Dedifferentiated amniotic fluid mesenchymal stem cell (primary cell): ENCODE results near the gene EREG.

Experiments used
- DNase-seq: peaks from one replicate; pipeline ENCODE4 v3.0.0-alpha.2; 2016; ENCODE audit errors: extremely low spot score

EREG gene

DNA sequence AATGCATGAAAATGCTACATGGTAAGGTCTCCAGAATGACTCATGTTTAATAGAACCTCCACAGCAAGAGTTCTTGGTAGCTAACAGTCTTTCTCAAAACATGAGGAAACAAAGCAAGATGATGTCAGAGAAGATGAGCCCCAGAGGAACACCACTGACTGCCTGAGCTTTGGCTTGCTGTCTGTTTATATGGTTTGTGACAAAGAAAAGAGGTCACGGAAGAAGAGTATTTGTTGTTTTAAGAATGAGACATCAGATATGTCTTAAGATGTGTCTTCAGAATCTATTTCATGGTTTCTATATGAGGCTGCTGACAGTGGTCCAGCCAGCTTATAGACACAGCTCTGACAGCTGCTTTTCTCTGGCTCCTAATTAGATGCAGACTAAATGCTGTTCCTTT lies 61.2 kb downstream of the EREG start:
- no peak for DNase-seq

DNA sequence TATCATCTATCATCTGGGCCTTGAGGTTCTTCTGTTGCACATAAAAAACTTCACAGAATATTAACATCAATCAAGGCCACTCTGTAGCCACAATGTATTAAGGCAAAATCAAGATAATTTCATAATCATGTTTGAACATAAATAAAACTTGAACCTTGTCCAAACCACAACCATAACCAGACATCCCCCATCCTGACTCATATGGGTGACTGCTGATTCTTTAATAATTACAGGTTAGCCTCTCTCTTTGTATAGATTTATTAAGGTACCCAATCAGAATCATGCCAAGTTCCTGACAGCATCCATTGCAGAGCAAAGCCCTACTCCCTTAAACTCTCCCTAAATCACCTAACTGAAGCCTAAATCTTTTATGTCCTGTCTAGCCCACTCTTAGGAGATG lies 63.3 kb downstream of the EREG start:
- no peak for DNase-seq

DNA sequence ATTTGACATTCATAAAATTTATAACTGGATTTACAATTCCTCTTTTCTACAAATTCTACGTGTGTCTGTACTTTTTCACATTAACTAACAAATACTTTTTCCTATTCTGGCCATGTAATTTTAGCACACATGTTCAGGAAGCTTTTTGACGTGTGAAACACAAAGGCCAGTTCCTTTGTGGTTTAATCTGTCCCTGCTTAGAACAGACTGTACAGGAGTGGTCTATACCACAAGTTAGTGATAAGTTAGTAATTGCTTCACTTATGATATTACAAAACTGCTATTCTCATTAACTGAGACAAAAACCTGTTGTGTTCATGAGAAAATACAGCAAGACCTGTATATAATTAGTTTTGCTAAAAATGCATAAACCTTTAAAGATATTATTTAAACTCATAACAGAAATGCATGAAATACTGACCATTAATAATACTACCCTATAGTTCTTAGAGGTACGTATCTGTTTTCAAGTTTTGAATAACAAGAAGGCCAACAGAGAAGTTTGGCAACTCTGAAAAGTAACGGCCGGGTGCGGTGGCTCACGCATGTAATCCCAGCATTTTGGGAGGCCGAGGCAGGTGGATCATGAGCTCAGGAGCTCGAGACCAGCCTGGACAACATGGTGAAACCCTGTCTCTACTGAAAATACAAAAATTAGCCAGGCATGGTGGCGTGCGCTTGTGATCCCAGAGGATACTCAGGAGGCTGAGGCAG lies 66.3 kb downstream of the EREG start:
- no peak for DNase-seq

- DNase-seq = no peak
Measured at GRCh38 chr4:74433043-74433442, 68.1 kb downstream of the EREG start.

DNA sequence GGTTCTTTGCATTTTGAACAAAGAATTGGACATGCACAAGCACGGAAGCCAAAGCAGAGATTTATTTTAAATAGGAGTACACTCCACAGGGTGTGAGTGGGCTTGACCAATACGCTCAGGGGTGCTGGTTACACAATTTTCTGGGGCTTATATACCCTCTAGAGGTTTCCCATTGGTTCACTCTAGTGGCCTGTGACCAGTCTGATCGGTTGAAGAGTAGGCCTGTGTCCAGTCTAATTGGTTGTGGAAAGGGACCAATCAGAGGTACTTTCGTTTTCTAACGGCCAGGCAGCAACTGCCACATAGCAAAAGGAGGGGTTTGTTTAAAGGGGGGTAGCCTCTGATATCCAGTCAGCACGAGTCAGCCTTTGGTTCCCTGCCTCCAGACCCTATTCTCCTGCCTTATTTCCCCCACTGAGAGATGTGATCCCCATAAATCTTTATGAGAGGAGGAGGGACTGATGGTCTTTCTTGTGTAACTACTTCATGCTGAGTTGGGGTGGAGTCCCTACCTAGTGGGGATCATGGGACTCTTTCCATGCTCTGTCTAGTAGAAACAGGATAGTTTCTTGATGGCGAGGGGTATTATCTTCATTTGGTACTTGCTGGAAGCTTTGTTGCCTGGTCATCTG lies 68.7 kb downstream of the EREG start:
- DNase-seq = no peak

GRCh38 chr4:74435296-74435695 lies 70.4 kb downstream of the EREG start:
- DNase-seq = no peak

GRCh38 chr4:74437866-74438265 lies 72.9 kb downstream of the EREG start:
- no peak for DNase-seq
